ENCODE results near the gene GRAPL.
"Not testable (repeated sequence)": the region's sequence is repeated elsewhere in the genome, so short reads cannot be mapped to it uniquely, and the experiment has no call there.

The GRAPL gene

DNA sequence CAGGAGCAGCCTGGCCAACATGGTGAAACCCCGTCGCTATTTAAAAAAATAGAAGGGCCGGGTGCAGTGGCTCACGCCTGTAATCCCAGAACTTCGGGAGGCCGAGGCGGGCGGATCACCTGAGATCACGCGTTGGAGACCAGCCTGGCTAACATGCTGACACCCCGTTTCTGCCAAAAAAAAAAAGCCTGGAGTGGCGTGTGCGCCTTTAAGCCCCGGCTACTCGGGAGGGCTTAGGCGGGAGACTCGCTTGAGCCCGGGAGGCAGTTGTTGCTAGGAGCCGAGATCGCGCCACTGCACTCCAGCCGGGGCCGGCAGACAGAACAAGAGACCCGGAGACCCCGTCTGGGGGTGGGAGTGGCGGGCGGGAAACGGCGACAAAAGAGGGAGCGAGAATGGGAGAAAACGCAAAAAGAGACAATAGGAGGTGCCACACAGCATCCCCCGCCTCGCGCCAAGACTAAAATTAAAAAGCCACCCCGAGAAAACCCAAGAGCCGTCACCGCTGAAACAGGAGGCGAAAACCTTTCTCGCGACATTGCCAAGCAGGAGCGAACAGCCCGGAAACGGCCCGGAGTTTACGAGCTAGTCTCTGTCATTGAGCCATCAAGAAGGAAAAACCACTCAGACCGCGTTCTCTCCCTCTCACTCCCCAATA is 15.5 kb upstream of the GRAPL start:
- H3K36me3 ChIP-seq (ENCODE audit: control insufficient read depth, insufficient read depth, low read length); H3K9me3 ChIP-seq (ENCODE audit: control insufficient read depth, low read length); H3K4me1 ChIP-seq (ENCODE audit: control insufficient read depth, insufficient read depth, low read length); H3K4me3 ChIP-seq (ENCODE audit: insufficient read depth, low read depth, low read length); H3K27me3 ChIP-seq (ENCODE audit: control insufficient read depth, insufficient read depth, low read length, poor library complexity, severe bottlenecking): not testable (repeated sequence)
- 1% methylated on average over 14 to 20 of the region's 47 CpGs for WGBS, 2 experiments
- H3K27ac ChIP-seq (ENCODE audit: insufficient read depth, low read depth, low read length, poor library complexity, severe bottlenecking): peak overlapping the region; percentile 77

GRCh38 chr17:19112459-19112826 is 14.9 kb upstream of the GRAPL start:
- not testable (repeated sequence) for H3K9me3 ChIP-seq (ENCODE audit: control insufficient read depth, low read length); H3K4me1 ChIP-seq (ENCODE audit: control insufficient read depth, insufficient read depth, low read length); H3K36me3 ChIP-seq (ENCODE audit: control insufficient read depth, insufficient read depth, low read length); H3K27me3 ChIP-seq (ENCODE audit: control insufficient read depth, insufficient read depth, low read length, poor library complexity, severe bottlenecking); H3K4me3 ChIP-seq (ENCODE audit: insufficient read depth, low read depth, low read length); H3K27ac ChIP-seq (ENCODE audit: insufficient read depth, low read depth, low read length, poor library complexity, severe bottlenecking)
- WGBS, 2 experiments: no CpG with 5 or more reads among the region's 18 CpGs

GRCh38 chr17:19118695-19119094 is 8.7 kb upstream of the GRAPL start:
- H3K27me3 ChIP-seq (ENCODE audit: control insufficient read depth, insufficient read depth, low read length, poor library complexity, severe bottlenecking); H3K4me3 ChIP-seq (ENCODE audit: insufficient read depth, low read depth, low read length); H3K4me1 ChIP-seq (ENCODE audit: control insufficient read depth, insufficient read depth, low read length); H3K9me3 ChIP-seq (ENCODE audit: control insufficient read depth, low read length); H3K36me3 ChIP-seq (ENCODE audit: control insufficient read depth, insufficient read depth, low read length); H3K27ac ChIP-seq (ENCODE audit: insufficient read depth, low read depth, low read length, poor library complexity, severe bottlenecking): not testable (repeated sequence)
- WGBS, 2 experiments: no CpG with 5 or more reads among the region's 12 CpGs

DNA sequence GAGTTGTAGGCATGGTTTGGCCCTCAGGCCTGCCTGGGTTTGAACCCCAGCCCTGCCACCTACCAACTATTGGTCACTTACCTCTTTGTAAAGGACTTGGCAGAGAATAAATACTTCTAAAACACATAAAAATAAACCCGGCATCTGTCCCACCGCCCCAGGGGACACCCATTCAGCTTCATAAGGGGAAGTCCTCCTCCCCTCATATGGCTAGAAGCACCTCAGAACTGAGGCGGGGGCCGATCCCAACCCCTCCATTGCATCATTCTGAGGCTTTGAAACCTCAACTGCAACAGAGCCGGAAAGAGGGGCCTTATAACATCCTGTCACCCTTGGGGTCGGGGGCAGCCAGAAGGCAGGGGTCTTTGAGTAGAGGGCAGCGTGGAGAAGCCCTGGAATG is 2.1 kb upstream of the GRAPL start:
- H3K27me3 ChIP-seq (ENCODE audit: control insufficient read depth, insufficient read depth, low read length, poor library complexity, severe bottlenecking); H3K4me3 ChIP-seq (ENCODE audit: insufficient read depth, low read depth, low read length); H3K9me3 ChIP-seq (ENCODE audit: control insufficient read depth, low read length); H3K27ac ChIP-seq (ENCODE audit: insufficient read depth, low read depth, low read length, poor library complexity, severe bottlenecking); H3K4me1 ChIP-seq (ENCODE audit: control insufficient read depth, insufficient read depth, low read length); H3K36me3 ChIP-seq (ENCODE audit: control insufficient read depth, insufficient read depth, low read length): not testable (repeated sequence)
- WGBS, 2 experiments: no CpG with 5 or more reads among the region's 7 CpGs

GRCh38 chr17:19129500-19129899 is 2.1 kb downstream of the GRAPL start:
- H3K36me3 ChIP-seq (ENCODE audit: control insufficient read depth, insufficient read depth, low read length); H3K27me3 ChIP-seq (ENCODE audit: control insufficient read depth, insufficient read depth, low read length, poor library complexity, severe bottlenecking); H3K27ac ChIP-seq (ENCODE audit: insufficient read depth, low read depth, low read length, poor library complexity, severe bottlenecking); H3K9me3 ChIP-seq (ENCODE audit: control insufficient read depth, low read length); H3K4me3 ChIP-seq (ENCODE audit: insufficient read depth, low read depth, low read length); H3K4me1 ChIP-seq (ENCODE audit: control insufficient read depth, insufficient read depth, low read length): not testable (repeated sequence)
- WGBS, 2 experiments: no CpG with 5 or more reads among the region's 9 CpGs

GRCh38 chr17:19131108-19131507 is 3.7 kb downstream of the GRAPL start:
- not testable (repeated sequence) for H3K9me3 ChIP-seq (ENCODE audit: control insufficient read depth, low read length); H3K4me1 ChIP-seq (ENCODE audit: control insufficient read depth, insufficient read depth, low read length); H3K27ac ChIP-seq (ENCODE audit: insufficient read depth, low read depth, low read length, poor library complexity, severe bottlenecking); H3K36me3 ChIP-seq (ENCODE audit: control insufficient read depth, insufficient read depth, low read length); H3K27me3 ChIP-seq (ENCODE audit: control insufficient read depth, insufficient read depth, low read length, poor library complexity, severe bottlenecking); H3K4me3 ChIP-seq (ENCODE audit: insufficient read depth, low read depth, low read length)
- no CpG with 5 or more reads among the region's 8 CpGs for WGBS, 2 experiments

GRCh38 chr17:19131772-19132171 is 4.4 kb downstream of the GRAPL start:
- H3K27me3 ChIP-seq (ENCODE audit: control insufficient read depth, insufficient read depth, low read length, poor library complexity, severe bottlenecking); H3K4me1 ChIP-seq (ENCODE audit: control insufficient read depth, insufficient read depth, low read length); H3K27ac ChIP-seq (ENCODE audit: insufficient read depth, low read depth, low read length, poor library complexity, severe bottlenecking); H3K9me3 ChIP-seq (ENCODE audit: control insufficient read depth, low read length); H3K36me3 ChIP-seq (ENCODE audit: control insufficient read depth, insufficient read depth, low read length); H3K4me3 ChIP-seq (ENCODE audit: insufficient read depth, low read depth, low read length): not testable (repeated sequence)
- WGBS, 2 experiments: no CpG with 5 or more reads among the region's 14 CpGs

- not testable (repeated sequence) for H3K4me1 ChIP-seq (ENCODE audit: control insufficient read depth, insufficient read depth, low read length); H3K4me3 ChIP-seq (ENCODE audit: insufficient read depth, low read depth, low read length); H3K27ac ChIP-seq (ENCODE audit: insufficient read depth, low read depth, low read length, poor library complexity, severe bottlenecking); H3K36me3 ChIP-seq (ENCODE audit: control insufficient read depth, insufficient read depth, low read length); H3K27me3 ChIP-seq (ENCODE audit: control insufficient read depth, insufficient read depth, low read length, poor library complexity, severe bottlenecking); H3K9me3 ChIP-seq (ENCODE audit: control insufficient read depth, low read length)
- WGBS, 2 experiments: no CpG with 5 or more reads among the region's 9 CpGs
Observed at GRCh38 chr17:19133793-19134192, 6.4 kb downstream of the GRAPL start.

DNA sequence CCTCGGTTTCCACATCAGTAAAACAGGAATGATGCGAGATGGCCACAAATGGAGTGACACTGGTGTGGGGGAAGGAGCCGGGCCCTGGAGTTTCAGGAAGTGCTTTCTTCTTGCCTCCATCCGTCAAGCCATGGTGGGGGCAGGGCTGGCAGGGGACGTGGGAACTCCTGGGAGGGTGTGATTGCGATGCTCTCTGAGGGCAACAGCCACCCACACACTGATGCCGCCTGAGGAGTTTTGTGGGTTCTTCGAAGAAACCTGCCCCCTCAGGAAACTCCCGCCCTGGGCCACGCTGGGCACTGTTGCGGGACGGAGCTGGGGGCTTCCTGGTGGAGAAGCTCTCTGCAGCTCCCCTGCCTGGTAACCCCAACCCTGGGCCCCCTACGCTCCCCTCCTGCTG is 8.0 kb downstream of the GRAPL start:
- H3K4me3 ChIP-seq (ENCODE audit: insufficient read depth, low read depth, low read length); H3K27me3 ChIP-seq (ENCODE audit: control insufficient read depth, insufficient read depth, low read length, poor library complexity, severe bottlenecking); H3K27ac ChIP-seq (ENCODE audit: insufficient read depth, low read depth, low read length, poor library complexity, severe bottlenecking); H3K9me3 ChIP-seq (ENCODE audit: control insufficient read depth, low read length); H3K36me3 ChIP-seq (ENCODE audit: control insufficient read depth, insufficient read depth, low read length); H3K4me1 ChIP-seq (ENCODE audit: control insufficient read depth, insufficient read depth, low read length): not testable (repeated sequence)
- WGBS, 2 experiments: no CpG with 5 or more reads among the region's 13 CpGs

DNA sequence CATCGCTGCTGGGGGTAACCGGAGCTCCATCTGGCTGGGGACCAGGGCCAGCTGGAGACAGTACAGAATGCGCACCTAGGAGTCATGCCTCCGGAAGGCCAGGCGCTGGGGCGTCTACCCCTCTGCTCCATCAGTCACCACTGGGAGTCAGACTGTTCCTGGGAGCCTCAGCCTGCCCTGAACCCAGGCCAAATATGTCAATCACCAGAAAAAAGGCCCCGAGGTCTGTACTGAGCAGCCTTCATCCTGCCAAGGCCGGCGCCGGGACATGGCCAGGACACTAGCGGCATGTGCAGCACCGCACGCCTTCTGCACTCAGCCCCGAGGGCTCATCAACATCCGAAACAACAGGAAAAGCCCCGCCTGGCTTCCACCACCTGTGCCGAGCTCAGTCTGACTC is 8.7 kb downstream of the GRAPL start:
- H3K4me1 ChIP-seq (ENCODE audit: control insufficient read depth, insufficient read depth, low read length); H3K9me3 ChIP-seq (ENCODE audit: control insufficient read depth, low read length); H3K36me3 ChIP-seq (ENCODE audit: control insufficient read depth, insufficient read depth, low read length); H3K4me3 ChIP-seq (ENCODE audit: insufficient read depth, low read depth, low read length); H3K27ac ChIP-seq (ENCODE audit: insufficient read depth, low read depth, low read length, poor library complexity, severe bottlenecking); H3K27me3 ChIP-seq (ENCODE audit: control insufficient read depth, insufficient read depth, low read length, poor library complexity, severe bottlenecking): not testable (repeated sequence)
- WGBS, 2 experiments: no CpG with 5 or more reads among the region's 17 CpGs

- not testable (repeated sequence) for H3K9me3 ChIP-seq (ENCODE audit: control insufficient read depth, low read length); H3K27me3 ChIP-seq (ENCODE audit: control insufficient read depth, insufficient read depth, low read length, poor library complexity, severe bottlenecking); H3K4me1 ChIP-seq (ENCODE audit: control insufficient read depth, insufficient read depth, low read length); H3K27ac ChIP-seq (ENCODE audit: insufficient read depth, low read depth, low read length, poor library complexity, severe bottlenecking); H3K36me3 ChIP-seq (ENCODE audit: control insufficient read depth, insufficient read depth, low read length); H3K4me3 ChIP-seq (ENCODE audit: insufficient read depth, low read depth, low read length)
- no CpG with 5 or more reads among the region's 6 CpGs for WGBS, 2 experiments
Observed at GRCh38 chr17:19136605-19137004, 9.2 kb downstream of the GRAPL start.

Data from ectodermal cell (in vitro differentiated cells).